ENCODE measurements around the gene HNRNPA2B1. TPM values are rescaled to one million over a fixed set of nuclear protein-coding genes. Genes with fewer than 3 reads are reported as not detected.
A peak's percentile ranks its signal among the peaks of the same experiment; 100 is the strongest.

HNRNPA2B1 gene
- total RNA-seq, 3 donors from 2014 or later (not counting 1 experiment from before 2014, with no cell fraction given): 473 to 627 (median 585) TPM

DNA sequence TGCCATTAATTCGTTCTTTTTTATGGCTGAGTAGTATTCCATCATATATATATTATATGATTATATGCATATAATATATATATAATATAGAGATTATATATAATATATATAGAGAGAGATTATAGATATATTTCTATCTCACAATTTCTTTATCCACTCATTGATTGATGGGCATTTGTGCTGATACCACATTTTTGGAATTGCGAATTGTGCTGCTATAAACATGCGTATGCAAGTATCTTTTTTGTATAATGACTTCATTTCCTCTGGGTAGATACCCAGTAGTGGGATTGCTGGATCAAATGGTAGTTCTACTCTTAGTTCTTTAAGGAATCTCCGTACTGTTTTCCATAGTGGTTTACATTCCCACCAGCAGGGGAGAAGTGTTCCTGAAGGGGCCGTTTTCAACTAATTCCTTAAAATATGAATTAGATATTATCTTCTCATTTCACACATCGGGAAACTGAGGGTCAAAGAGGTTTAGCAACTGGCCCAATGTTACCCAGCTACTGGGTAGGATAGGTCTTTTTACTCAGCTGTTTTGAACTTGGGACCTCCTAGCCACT, 32.0 kb downstream of the HNRNPA2B1 start:
- Mint-ChIP-seq H3K36me3 (no peaks in the 10 kb centered on the region), H3K4me1 (peaks cover 13 to 14% of the 10 kb centered on the region in 2 donors), H3K27me3 (ENCODE audit: low read depth in 2 of 2) (no peaks in the 10 kb centered on the region), H3K4me3 (no peak overlapping the region), H3K9me3 (no peaks in the 10 kb centered on the region), H3K27ac (no peak overlapping the region)
- ATAC-seq (no peak), DNase-seq (no peak)
- TF ChIP-seq, protein P1, sequence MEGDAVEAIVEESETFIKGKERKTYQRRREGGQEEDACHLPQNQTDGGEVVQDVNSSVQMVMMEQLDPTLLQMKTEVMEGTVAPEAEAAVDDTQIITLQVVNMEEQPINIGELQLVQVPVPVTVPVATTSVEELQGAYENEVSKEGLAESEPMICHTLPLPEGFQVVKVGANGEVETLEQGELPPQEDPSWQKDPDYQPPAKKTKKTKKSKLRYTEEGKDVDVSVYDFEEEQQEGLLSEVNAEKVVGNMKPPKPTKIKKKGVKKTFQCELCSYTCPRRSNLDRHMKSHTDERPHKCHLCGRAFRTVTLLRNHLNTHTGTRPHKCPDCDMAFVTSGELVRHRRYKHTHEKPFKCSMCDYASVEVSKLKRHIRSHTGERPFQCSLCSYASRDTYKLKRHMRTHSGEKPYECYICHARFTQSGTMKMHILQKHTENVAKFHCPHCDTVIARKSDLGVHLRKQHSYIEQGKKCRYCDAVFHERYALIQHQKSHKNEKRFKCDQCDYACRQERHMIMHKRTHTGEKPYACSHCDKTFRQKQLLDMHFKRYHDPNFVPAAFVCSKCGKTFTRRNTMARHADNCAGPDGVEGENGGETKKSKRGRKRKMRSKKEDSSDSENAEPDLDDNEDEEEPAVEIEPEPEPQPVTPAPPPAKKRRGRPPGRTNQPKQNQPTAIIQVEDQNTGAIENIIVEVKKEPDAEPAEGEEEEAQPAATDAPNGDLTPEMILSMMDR (IDR thresholded peaks at IDR 0.05): no peak
- H3K4me3 ChIP-seq (ENCODE audit: low read length): no peak overlapping the region
- intact Hi-C loops (cut with micrococcal nuclease): no loop called here
- H3K9me3 ChIP-seq (ENCODE audit: control insufficient read depth, insufficient read depth, low read length): no peaks in the 10 kb centered on the region
- peaks cover 9% of the 10 kb centered on the region for H3K36me3 ChIP-seq (ENCODE audit: control insufficient read depth, insufficient read depth, low read length)
- no peak overlapping the region for H3K27ac ChIP-seq (ENCODE audit: low read length)
- WGBS (ENCODE audit: insufficient coverage): 100% methylated on average over 2 of the region's 6 CpGs
- no peaks in the 10 kb centered on the region for H3K27me3 ChIP-seq (ENCODE audit: control insufficient read depth, insufficient read depth, low read length)
- peaks cover 23% of the 10 kb centered on the region for H3K4me1 ChIP-seq (ENCODE audit: control insufficient read depth, insufficient read depth, low read length)

DNA sequence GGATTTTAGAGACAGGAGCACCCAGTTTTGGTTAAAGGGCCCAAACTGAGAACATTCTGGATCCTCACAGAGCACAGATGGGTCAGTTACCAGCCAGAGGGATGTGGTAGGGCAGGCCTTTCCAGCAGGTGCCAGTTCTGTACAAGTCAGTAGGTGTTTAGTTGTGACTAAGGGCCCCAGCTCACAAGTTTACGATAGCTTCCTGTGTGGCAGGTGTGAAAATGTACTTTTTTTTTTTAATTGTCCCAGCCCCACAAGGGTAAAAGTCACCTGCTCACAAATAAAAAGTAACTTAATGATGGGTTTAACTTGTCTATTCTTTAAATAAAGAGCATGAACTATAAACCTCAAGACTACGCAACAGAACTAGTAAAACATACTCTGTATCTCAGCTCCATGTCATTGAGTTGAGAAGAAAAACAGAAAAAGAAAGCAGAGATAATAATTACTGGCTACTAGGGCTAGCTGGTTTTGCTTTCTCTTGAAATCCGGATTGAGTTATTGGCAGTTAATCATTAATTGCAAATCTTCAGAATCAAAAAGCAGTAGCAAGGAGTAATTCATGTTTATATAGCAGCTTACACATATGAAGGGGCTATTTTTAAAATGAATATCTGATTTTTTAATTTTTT, 33.1 kb downstream of the HNRNPA2B1 start:
- Histone ChIP-seq H3K27me3 (ENCODE audit: control insufficient read depth, insufficient read depth, low read length) (no peaks in the 10 kb centered on the region), H3K4me1 (ENCODE audit: control insufficient read depth, insufficient read depth, low read length) (peaks cover 23% of the 10 kb centered on the region), H3K27ac (ENCODE audit: low read length) (peak overlapping the region; percentile 38), H3K36me3 (ENCODE audit: control insufficient read depth, insufficient read depth, low read length) (peaks cover 9% of the 10 kb centered on the region), H3K4me3 (ENCODE audit: low read length) (no peak overlapping the region), H3K9me3 (ENCODE audit: control insufficient read depth, insufficient read depth, low read length) (no peaks in the 10 kb centered on the region)
- intact Hi-C loops (cut with micrococcal nuclease): no loop called here
- Mint-ChIP-seq H3K36me3 (no peaks in the 10 kb centered on the region), H3K27me3 (ENCODE audit: low read depth in 2 of 2) (no peaks in the 10 kb centered on the region), H3K27ac (peak overlapping the region; percentile 77 to 89), H3K9me3 (no peaks in the 10 kb centered on the region), H3K4me1 (peaks cover 13 to 14% of the 10 kb centered on the region in 2 donors), H3K4me3 (peak overlapping the region; percentile 5)
- DNase-seq (peak; percentile 33 to 76), ATAC-seq (peak; percentile 96 to 100 (median 97))
- TF ChIP-seq, protein P1 (IDR thresholded peaks at IDR 0.05): no peak
- WGBS (ENCODE audit: insufficient coverage): no CpG with 5 or more reads among the region's 3 CpGs

DNA sequence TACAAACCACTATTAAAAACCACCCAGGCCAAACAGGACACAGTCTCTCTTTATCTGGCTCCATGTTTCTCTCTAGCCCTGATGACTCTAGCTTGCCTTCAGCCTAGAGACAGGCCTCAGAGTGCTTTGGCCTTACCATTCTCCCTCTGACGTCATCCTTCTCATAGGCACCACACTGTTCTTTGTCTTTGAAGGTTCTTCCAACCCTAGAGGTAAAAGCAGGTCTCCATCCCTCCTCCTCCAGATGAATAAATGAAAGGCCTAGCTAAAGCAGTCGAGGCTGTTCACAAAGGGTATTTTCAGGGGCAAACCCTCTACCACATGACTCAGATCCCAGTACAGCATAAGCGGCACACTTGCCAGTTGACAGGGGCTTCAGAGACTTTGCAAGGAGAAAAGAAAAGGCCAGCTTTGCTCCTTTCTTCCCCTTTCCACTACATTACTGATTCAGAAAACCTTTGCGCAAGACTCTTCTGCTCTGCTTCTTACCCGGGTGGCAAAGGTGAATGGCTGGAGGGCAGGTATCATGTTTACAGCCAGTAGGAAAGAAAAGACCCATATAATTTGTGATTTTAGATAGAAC, 33.8 kb downstream of the HNRNPA2B1 start:
- TF ChIP-seq, protein P1 (IDR thresholded peaks at IDR 0.05): no peak
- ATAC-seq (peak in 2 of 3 donors; percentile 11 to 30), DNase-seq (peak in 1 of 2 donors; percentile 48)
- peaks cover 13 to 14% of the 10 kb centered on the region in 2 donors for H3K4me1 Mint-ChIP-seq
- peak overlapping the region; percentile 77 to 89 for H3K27ac Mint-ChIP-seq
- no peaks in the 10 kb centered on the region for H3K36me3 Mint-ChIP-seq
- 57% methylated on average over 4 of the region's 5 CpGs for WGBS (ENCODE audit: insufficient coverage)
- H3K27me3 Mint-ChIP-seq (ENCODE audit: low read depth in 2 of 2): no peaks in the 10 kb centered on the region
- H3K4me1 ChIP-seq (ENCODE audit: control insufficient read depth, insufficient read depth, low read length): peaks cover 23% of the 10 kb centered on the region
- H3K4me3 Mint-ChIP-seq: no peak overlapping the region
- no peaks in the 10 kb centered on the region for H3K9me3 ChIP-seq (ENCODE audit: control insufficient read depth, insufficient read depth, low read length)
- no peaks in the 10 kb centered on the region for H3K9me3 Mint-ChIP-seq
- no peaks in the 10 kb centered on the region for H3K27me3 ChIP-seq (ENCODE audit: control insufficient read depth, insufficient read depth, low read length)
- peaks cover 9% of the 10 kb centered on the region for H3K36me3 ChIP-seq (ENCODE audit: control insufficient read depth, insufficient read depth, low read length)
- intact Hi-C loops (cut with micrococcal nuclease): no loop called here
- peak overlapping the region; percentile 38 for H3K27ac ChIP-seq (ENCODE audit: low read length)
- H3K4me3 ChIP-seq (ENCODE audit: low read length): no peak overlapping the region
